K562 (cell line): ENCODE data around the gene MIDN. TPM values are rescaled to one million over a fixed set of nuclear protein-coding genes. Genes with fewer than 3 reads are reported as not detected.

Experiments used
- CBFA2T3 ChIP-seq: fragments of 450-650 bp; IDR thresholded peaks from 2 replicates; pipeline ENCODE4 v1.6.1; 2017
- CBX8 ChIP-seq: fragments of 200-600 bp; sonication (generic); IDR thresholded peaks from 2 replicates; pipeline ENCODE4 v1.6.1; 2012; ENCODE audit warnings: borderline replicate concordance, mixed run types, low read depth, mild to moderate bottlenecking, moderate library complexity, mixed read lengths, low read length, control low read depth, inconsistent platforms; ENCODE audit not compliant: poor library complexity, severe bottlenecking; ENCODE audit errors: extremely low read depth
- CC2D1A ChIP-seq: fragments of 450-650 bp; IDR thresholded peaks from 2 replicates; pipeline ENCODE4 v1.6.1; 2017; ENCODE audit warnings: mild to moderate bottlenecking
- CREM ChIP-seq: IDR thresholded peaks from 2 replicates; pipeline ENCODE4 v1.6.1; 2014; ENCODE audit warnings: antibody characterized with exemption, low read depth
- E4F1 ChIP-seq: fragments of 250-450 bp; sonication (Bioruptor Pico); IDR thresholded peaks from 2 replicates; pipeline ENCODE4 v1.5.0; 2021; ENCODE audit warnings: mild to moderate bottlenecking, borderline replicate concordance
- GTF2F1 ChIP-seq: IDR thresholded peaks from 2 replicates; pipeline ENCODE4 v1.6.1; 2011; ENCODE audit warnings: low read depth, low read length, improper control_type of control experiment
- HEY1 ChIP-seq: fragments of 250-450 bp; sonication (Bioruptor Pico); IDR thresholded peaks from 2 replicates; pipeline ENCODE4 v1.5.0; 2020; ENCODE audit warnings: mild to moderate bottlenecking, moderate library complexity, borderline replicate concordance
- KDM1A ChIP-seq, 2 experiments: fragments of 450-650 bp; IDR thresholded peaks; 2 replicates each; pipeline ENCODE4 v1.6.1; 2016; ENCODE audit warnings: mild to moderate bottlenecking in 2 of 2
- L3MBTL2 ChIP-seq: fragments of 450-650 bp; IDR thresholded peaks from 2 replicates; pipeline ENCODE4 v1.6.1; 2016; ENCODE audit warnings: mild to moderate bottlenecking, moderate library complexity
- MTA2 ChIP-seq: fragments of 450-650 bp; IDR thresholded peaks from 2 replicates; pipeline ENCODE4 v1.6.1; 2016; ENCODE audit warnings: low read depth
- MYC ChIP-seq, 2 experiments: fragments of 250-450 bp in 1 of 2; sonication (Bioruptor Pico) in 1 of 2; IDR thresholded peaks; 2 replicates each; pipeline versions ENCODE4 v1.5.1 to v1.6.1; 2012 to 2021; ENCODE audit warnings: low read depth in 2 of 2, borderline replicate concordance in 1 of 2, improper control_type of control experiment in 1 of 2, low read length in 1 of 2, mild to moderate bottlenecking in 1 of 2, moderate library complexity in 1 of 2
- SIN3A ChIP-seq, 2 experiments: fragments of 150-350 bp in 1 of 2; IDR thresholded peaks; 2 replicates each; pipeline ENCODE4 v1.6.1; 2011 to 2016; ENCODE audit warnings: borderline replicate concordance in 2 of 2, low read depth in 2 of 2, low read length in 2 of 2, mild to moderate bottlenecking in 2 of 2, moderate library complexity in 2 of 2; ENCODE audit not compliant: control insufficient read depth in 1 of 2
- STAG1 ChIP-seq: sonication (generic); formaldehyde crosslinking; IDR thresholded peaks from 2 replicates; pipeline ENCODE4 v1.5.0; 2020; ENCODE audit warnings: missing genetic modification reagents, borderline replicate concordance
- TEAD1 ChIP-seq, 2 experiments: fragments of 450-650 bp in 1 of 2; sonication (generic) in 1 of 2; formaldehyde crosslinking; IDR thresholded peaks; 2 replicates each; pipeline versions ENCODE4 v1.4.0 to v1.8.0; 2020 to 2022; ENCODE audit warnings: mild to moderate bottlenecking in 2 of 2, missing genetic modification reagents in 1 of 2
- YY1 ChIP-seq, 3 experiments: IDR thresholded peaks; 2 replicates each; pipeline ENCODE4 v1.6.1; 2011; ENCODE audit warnings: low read length in 2 of 3, mild to moderate bottlenecking in 2 of 3, moderate library complexity in 2 of 3, borderline replicate concordance in 1 of 3, control low read depth in 1 of 3, low read depth in 1 of 3; ENCODE audit not compliant: insufficient read depth in 3 of 3, insufficient replicate concordance in 2 of 3, control insufficient read depth in 1 of 3, insufficient read length in 1 of 3; ENCODE audit errors: extremely low read depth in 1 of 3
- ZBTB17 ChIP-seq: fragments of 450-650 bp; formaldehyde crosslinking; IDR thresholded peaks from 2 replicates; pipeline ENCODE4 v1.4.0; 2020; ENCODE audit warnings: mild to moderate bottlenecking
- polyA plus RNA-seq, 8 experiments: library from polyadenylated mRNA; depleted of rRNA in 4 of 8; stranded (reverse) in 5 of 8; unstranded in 3 of 8; fragments of >200 nt; fragmentation: Nextera tagmentation in 2 of 8; fragmentation: Illumina TruSeq in 1 of 8; extraction: Ambion mirVana in 2 of 8; extraction: Trizol in 1 of 8; gene quantifications; 2 replicates each; pipeline versions ENCODE4 v1.2.1 to v1.2.3, GENCODE V29; 2011 to 2014; ENCODE audit warnings: inconsistent platforms in 1 of 8, missing spikeins in 1 of 8
- total RNA-seq, 7 experiments: library from RNA; depleted of rRNA in 6 of 7; stranded (reverse); fragments of >200 nt in 6 of 7; fragmentation: Illumina TruSeq in 2 of 7; extraction: Trizol in 2 of 7; gene quantifications; 2 replicates each; pipeline versions ENCODE4 v1.2.1 to v1.2.3, GENCODE V29; 2011 to 2021; ENCODE audit warnings: low replicate concordance in 1 of 7
- TF ChIP-seq, protein P1 (sequence below), 3 experiments: fragments of 200-800 bp in 1 of 3; sonication (Bioruptor generic) in 1 of 3; sonication (generic) in 1 of 3; formaldehyde crosslinking in 1 of 3; IDR thresholded peaks; 2 replicates each; pipeline versions ENCODE4 v1.6.1 to v1.8.0; 2016 to 2022; ENCODE audit warnings: mild to moderate bottlenecking in 2 of 3, missing compliant biosample characterization in 2 of 3, missing genetic modification characterization in 2 of 3, missing genetic modification reagents in 1 of 3
- TF ChIP-seq, protein P2 (sequence below): fragments of 450-650 bp; formaldehyde crosslinking; IDR thresholded peaks from 2 replicates; pipeline ENCODE4 v1.4.0; 2020; ENCODE audit warnings: mild to moderate bottlenecking, moderate library complexity

MIDN gene
- total and polyA plus RNA-seq, 9 of the 15 experiments (the other 6 are each of a cell fraction or from before 2014, with no cell fraction given): 0.17 to 120 (median 10.1) TPM

GRCh38 chr19:1243768-1244692 lies 4.4 kb upstream of the MIDN start (continued):
- peak; percentile 16; the same call in 1 of the 2 replicates for TF ChIP-seq GTF2F1
- peak; percentile 68; the same call in 1 of the 2 replicates for TF ChIP-seq MYC (IDR thresholded peaks at IDR 0.05; ENCODE audit: low read depth, low read length)
- TF ChIP-seq MYC (CRISPR knock-in tag; IDR thresholded peaks at IDR 0.05; ENCODE audit: borderline replicate concordance, low read depth): no peak
- peak; percentile 33; the same call in 1 of the 2 replicates for TF ChIP-seq CREM
- peak in 1 of 2 experiments; percentile 53; a peak in 1 of 4 replicates for TF ChIP-seq SIN3A (IDR thresholded peaks at IDR 0.05; ENCODE audit: borderline replicate concordance in 2 of 2, control insufficient read depth in 1 of 2, low read depth in 2 of 2, low read length in 2 of 2)
- peak; percentile 58 for TF ChIP-seq L3MBTL2
- TF ChIP-seq, protein P1, sequence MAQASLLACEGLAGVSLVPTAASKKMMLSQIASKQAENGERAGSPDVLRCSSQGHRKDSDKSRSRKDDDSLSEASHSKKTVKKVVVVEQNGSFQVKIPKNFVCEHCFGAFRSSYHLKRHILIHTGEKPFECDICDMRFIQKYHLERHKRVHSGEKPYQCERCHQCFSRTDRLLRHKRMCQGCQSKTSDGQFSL (CRISPR knock-in tag; IDR thresholded peaks at IDR 0.05): peak; percentile 63; the same call in 1 of the 2 replicates
- TF ChIP-seq, protein P1 (tag; IDR thresholded peaks at IDR 0.05): no peak
- no peak for TF ChIP-seq CBX8
- no peak for TF ChIP-seq HEY1 (CRISPR knock-in tag)
- TF ChIP-seq, protein P2, sequence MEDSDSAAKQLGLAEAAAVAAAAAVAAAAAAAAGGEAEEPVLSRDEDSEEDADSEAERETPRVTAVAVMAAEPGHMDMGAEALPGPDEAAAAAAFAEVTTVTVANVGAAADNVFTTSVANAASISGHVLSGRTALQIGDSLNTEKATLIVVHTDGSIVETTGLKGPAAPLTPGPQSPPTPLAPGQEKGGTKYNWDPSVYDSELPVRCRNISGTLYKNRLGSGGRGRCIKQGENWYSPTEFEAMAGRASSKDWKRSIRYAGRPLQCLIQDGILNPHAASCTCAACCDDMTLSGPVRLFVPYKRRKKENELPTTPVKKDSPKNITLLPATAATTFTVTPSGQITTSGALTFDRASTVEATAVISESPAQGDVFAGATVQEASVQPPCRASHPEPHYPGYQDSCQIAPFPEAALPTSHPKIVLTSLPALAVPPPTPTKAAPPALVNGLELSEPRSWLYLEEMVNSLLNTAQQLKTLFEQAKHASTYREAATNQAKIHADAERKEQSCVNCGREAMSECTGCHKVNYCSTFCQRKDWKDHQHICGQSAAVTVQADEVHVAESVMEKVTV (CRISPR knock-in tag): peak; percentile 78
- 0 out of 4 replicates have a peak, but pooled peaks of 1 of the 2 experiments have one; percentile 34 for TF ChIP-seq KDM1A (IDR thresholded peaks at IDR 0.05)
- peak; percentile 91 for TF ChIP-seq STAG1 (CRISPR knock-in tag)
- TF ChIP-seq E4F1 (CRISPR knock-in tag): no peak
- TF ChIP-seq CBFA2T3: no peak
- TF ChIP-seq YY1 (IDR thresholded peaks at IDR 0.05; ENCODE audit: borderline replicate concordance in 1 of 3, control insufficient read depth in 1 of 3, extremely low read depth in 1 of 3, insufficient read depth in 3 of 3, insufficient read length in 1 of 3, insufficient replicate concordance in 2 of 3, low read depth in 1 of 3, low read length in 2 of 3): peak in 1 of 3 experiments; percentile 50
- 0 out of 2 replicates have a peak, but pooled peaks have one; percentile 21 for TF ChIP-seq ZBTB17 (CRISPR knock-in tag)
- 0 out of 2 replicates have a peak, but pooled peaks have one; percentile 57 for TF ChIP-seq CC2D1A
- 0 out of 4 replicates have a peak, but pooled peaks of 1 of the 2 experiments have one; percentile 48 for TF ChIP-seq TEAD1 (CRISPR knock-in tag; IDR thresholded peaks at IDR 0.05)
- TF ChIP-seq MTA2: no peak
